HEK293 (cell line): ENCODE results near the gene PIP4K2A.

Source experiments
- ZEB2 ChIP-seq: fragments of 450-650 bp; formaldehyde crosslinking; IDR thresholded peaks from 2 replicates; pipeline ENCODE4 v1.5.1; 2016; ENCODE audit warnings: missing biosample characterization, missing genetic modification characterization
- ZNF211 ChIP-seq: fragments of 450-650 bp; formaldehyde crosslinking; IDR thresholded peaks from 2 replicates; pipeline ENCODE4 v1.5.1; 2016; ENCODE audit warnings: low read depth, missing biosample characterization, missing genetic modification characterization
- ZNF600 ChIP-seq: fragments of 450-650 bp; formaldehyde crosslinking; IDR thresholded peaks from 2 replicates; pipeline ENCODE4 v1.5.1; 2016; ENCODE audit warnings: missing biosample characterization, missing genetic modification characterization
- ZNF777 ChIP-seq: fragments of 450-650 bp; formaldehyde crosslinking; IDR thresholded peaks from 2 replicates; pipeline ENCODE4 v1.5.1; 2017; ENCODE audit warnings: missing biosample characterization, missing genetic modification characterization, borderline replicate concordance
- ZSCAN30 ChIP-seq: fragments of 450-650 bp; IDR thresholded peaks from 2 replicates; pipeline ENCODE4 v1.5.1; 2018; ENCODE audit warnings: missing biosample characterization, mild to moderate bottlenecking, missing genetic modification characterization, moderate library complexity
- TF ChIP-seq, protein P1 (sequence below): fragments of 450-650 bp; formaldehyde crosslinking; IDR thresholded peaks from 2 replicates; pipeline ENCODE4 v1.5.1; 2016; ENCODE audit warnings: missing biosample characterization, missing genetic modification characterization
- TF ChIP-seq, protein P2 (sequence below): sonication (generic); formaldehyde crosslinking; IDR thresholded peaks from 2 replicates; pipeline ENCODE4 v1.8.1; 2022; ENCODE audit warnings: mild to moderate bottlenecking, moderate library complexity, missing genetic modification reagents
- TF ChIP-seq, protein P3 (sequence below): fragments of 450-650 bp; formaldehyde crosslinking; optimal IDR thresholded peaks from 2 replicates; pipeline ENCODE3; 2016; ENCODE audit warnings: missing biosample characterization, mild to moderate bottlenecking, missing genetic modification characterization
- TF ChIP-seq, protein P4 (sequence below): fragments of 450-650 bp; formaldehyde crosslinking; IDR thresholded peaks from 2 replicates; pipeline ENCODE4 v1.5.1; 2016; ENCODE audit warnings: missing biosample characterization, missing genetic modification characterization

DNA sequence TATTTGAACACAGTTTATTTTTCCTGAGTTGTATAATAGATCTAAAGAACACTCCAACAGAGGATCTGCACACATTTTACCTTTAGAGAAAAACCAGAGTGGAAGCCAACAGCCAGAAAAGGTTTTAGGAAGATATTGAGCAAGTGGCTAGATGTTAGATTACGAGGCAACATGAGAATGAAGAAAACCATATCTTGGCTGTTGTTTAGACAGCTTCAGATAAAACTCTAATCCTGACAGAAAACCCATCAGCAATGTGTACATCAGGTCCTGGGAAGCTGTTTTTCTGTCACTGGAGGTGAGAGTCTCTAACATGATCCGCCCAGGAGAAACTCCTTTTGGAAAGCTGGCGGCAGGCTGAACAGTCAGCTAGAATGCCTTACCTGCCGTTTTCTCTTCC lies 209.6 kb downstream of the PIP4K2A start:
- TF ChIP-seq ZEB2 (tag by site-specific recombination) (no peak), ZNF600 (tag by site-specific recombination) (no peak), ZNF777 (no peak), ZNF211 (tag by site-specific recombination) (no peak), ZSCAN30 (no peak)
- TF ChIP-seq, protein P1, sequence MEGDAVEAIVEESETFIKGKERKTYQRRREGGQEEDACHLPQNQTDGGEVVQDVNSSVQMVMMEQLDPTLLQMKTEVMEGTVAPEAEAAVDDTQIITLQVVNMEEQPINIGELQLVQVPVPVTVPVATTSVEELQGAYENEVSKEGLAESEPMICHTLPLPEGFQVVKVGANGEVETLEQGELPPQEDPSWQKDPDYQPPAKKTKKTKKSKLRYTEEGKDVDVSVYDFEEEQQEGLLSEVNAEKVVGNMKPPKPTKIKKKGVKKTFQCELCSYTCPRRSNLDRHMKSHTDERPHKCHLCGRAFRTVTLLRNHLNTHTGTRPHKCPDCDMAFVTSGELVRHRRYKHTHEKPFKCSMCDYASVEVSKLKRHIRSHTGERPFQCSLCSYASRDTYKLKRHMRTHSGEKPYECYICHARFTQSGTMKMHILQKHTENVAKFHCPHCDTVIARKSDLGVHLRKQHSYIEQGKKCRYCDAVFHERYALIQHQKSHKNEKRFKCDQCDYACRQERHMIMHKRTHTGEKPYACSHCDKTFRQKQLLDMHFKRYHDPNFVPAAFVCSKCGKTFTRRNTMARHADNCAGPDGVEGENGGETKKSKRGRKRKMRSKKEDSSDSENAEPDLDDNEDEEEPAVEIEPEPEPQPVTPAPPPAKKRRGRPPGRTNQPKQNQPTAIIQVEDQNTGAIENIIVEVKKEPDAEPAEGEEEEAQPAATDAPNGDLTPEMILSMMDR = no peak
- TF ChIP-seq, protein P2, sequence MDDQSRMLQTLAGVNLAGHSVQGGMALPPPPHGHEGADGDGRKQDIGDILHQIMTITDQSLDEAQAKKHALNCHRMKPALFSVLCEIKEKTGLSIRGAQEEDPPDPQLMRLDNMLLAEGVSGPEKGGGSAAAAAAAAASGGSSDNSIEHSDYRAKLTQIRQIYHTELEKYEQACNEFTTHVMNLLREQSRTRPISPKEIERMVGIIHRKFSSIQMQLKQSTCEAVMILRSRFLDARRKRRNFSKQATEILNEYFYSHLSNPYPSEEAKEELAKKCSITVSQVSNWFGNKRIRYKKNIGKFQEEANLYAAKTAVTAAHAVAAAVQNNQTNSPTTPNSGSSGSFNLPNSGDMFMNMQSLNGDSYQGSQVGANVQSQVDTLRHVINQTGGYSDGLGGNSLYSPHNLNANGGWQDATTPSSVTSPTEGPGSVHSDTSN (CRISPR knock-in tag) = no peak
- TF ChIP-seq, protein P3, sequence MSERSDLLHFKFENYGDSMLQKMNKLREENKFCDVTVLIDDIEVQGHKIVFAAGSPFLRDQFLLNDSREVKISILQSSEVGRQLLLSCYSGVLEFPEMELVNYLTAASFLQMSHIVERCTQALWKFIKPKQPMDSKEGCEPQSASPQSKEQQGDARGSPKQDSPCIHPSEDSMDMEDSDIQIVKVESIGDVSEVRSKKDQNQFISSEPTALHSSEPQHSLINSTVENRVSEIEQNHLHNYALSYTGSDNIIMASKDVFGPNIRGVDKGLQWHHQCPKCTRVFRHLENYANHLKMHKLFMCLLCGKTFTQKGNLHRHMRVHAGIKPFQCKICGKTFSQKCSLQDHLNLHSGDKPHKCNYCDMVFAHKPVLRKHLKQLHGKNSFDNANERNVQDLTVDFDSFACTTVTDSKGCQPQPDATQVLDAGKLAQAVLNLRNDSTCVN (tag by site-specific recombination) = no peak
- TF ChIP-seq, protein P4, sequence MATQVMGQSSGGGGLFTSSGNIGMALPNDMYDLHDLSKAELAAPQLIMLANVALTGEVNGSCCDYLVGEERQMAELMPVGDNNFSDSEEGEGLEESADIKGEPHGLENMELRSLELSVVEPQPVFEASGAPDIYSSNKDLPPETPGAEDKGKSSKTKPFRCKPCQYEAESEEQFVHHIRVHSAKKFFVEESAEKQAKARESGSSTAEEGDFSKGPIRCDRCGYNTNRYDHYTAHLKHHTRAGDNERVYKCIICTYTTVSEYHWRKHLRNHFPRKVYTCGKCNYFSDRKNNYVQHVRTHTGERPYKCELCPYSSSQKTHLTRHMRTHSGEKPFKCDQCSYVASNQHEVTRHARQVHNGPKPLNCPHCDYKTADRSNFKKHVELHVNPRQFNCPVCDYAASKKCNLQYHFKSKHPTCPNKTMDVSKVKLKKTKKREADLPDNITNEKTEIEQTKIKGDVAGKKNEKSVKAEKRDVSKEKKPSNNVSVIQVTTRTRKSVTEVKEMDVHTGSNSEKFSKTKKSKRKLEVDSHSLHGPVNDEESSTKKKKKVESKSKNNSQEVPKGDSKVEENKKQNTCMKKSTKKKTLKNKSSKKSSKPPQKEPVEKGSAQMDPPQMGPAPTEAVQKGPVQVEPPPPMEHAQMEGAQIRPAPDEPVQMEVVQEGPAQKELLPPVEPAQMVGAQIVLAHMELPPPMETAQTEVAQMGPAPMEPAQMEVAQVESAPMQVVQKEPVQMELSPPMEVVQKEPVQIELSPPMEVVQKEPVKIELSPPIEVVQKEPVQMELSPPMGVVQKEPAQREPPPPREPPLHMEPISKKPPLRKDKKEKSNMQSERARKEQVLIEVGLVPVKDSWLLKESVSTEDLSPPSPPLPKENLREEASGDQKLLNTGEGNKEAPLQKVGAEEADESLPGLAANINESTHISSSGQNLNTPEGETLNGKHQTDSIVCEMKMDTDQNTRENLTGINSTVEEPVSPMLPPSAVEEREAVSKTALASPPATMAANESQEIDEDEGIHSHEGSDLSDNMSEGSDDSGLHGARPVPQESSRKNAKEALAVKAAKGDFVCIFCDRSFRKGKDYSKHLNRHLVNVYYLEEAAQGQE = no peak
